GM12878 (cell line): ENCODE results near the gene SLC30A7. TPM values are rescaled to one million over a fixed set of nuclear protein-coding genes. Genes with fewer than 3 reads are reported as not detected.
"Not testable (repeated sequence)": the region's sequence is repeated elsewhere in the genome, so short reads cannot be mapped to it uniquely, and the experiment has no call there.

Source experiments
- ATAC-seq: fragments of 200-7000 bp; cut with Tn5 transposase; 3 replicates; pipeline ENCODE4 v1.9.1; 2020; ENCODE audit warnings: mild to moderate bottlenecking, moderate library complexity
- BruUV-seq: library from RNA; stranded (reverse); fragments of 400-500 nt; replicated peaks from 2 replicates; lab custom pipeline; 2021; lab: Mats Ljungman, UMichigan
- CTCF ChIA-PET: fragments of 300-600 bp; sonication (Branson Sonifier 250); formaldehyde crosslinking; extraction: SDS; loops from one replicate; lab custom pipeline; 2021; ENCODE audit warnings: inconsistent platforms; lab: Yijun Ruan, JAX
- POLR2A ChIA-PET: fragments of 350-600 bp; formaldehyde crosslinking; extraction: SDS; loops from one replicate; lab custom pipeline; 2021; ENCODE audit warnings: inconsistent platforms; lab: Charles Lee
- RAD21 ChIA-PET: fragments of 300-600 bp; sonication (Branson Sonifier 250); formaldehyde crosslinking; loops from one replicate; lab custom pipeline; 2023; ENCODE audit warnings: antibody characterized with exemption; ENCODE audit not compliant: unreplicated experiment; lab: Charles Lee
- SMC1A ChIA-PET: fragments of 300-600 bp; sonication (Branson Sonifier 250); formaldehyde crosslinking; loops from one replicate; lab custom pipeline; 2023; ENCODE audit not compliant: unreplicated experiment, uncharacterized antibody; lab: Charles Lee
- DNase-seq: peaks from one replicate; pipeline ENCODE4 v3.0.0-alpha.2; 2011; ENCODE audit warnings: low read depth, low spot score
- FAIRE-seq: peaks from 3 replicates; lab custom pipeline; 2011; peaks lifted over from hg19 to GRCh38; lab: Jason Lieb, UNC
- H2AFZ ChIP-seq: 2 replicates; pipeline ENCODE4 v1.6.0; 2011; ENCODE audit warnings: low read depth, low read length, control low read depth; ENCODE audit not compliant: control insufficient read depth
- H3K27ac ChIP-seq: 2 replicates; pipeline ENCODE4 v1.5.1; 2011; ENCODE audit warnings: control low read depth; ENCODE audit not compliant: control insufficient read depth, insufficient read depth
- H3K27me3 ChIP-seq, 2 experiments: replicated peaks in 1 of 2; 2 replicates each; pipeline versions ENCODE4 v1.6.0 to v1.6.1; 2011; ENCODE audit warnings: low read length in 1 of 2; ENCODE audit not compliant: control insufficient read depth in 2 of 2, insufficient read depth in 2 of 2
- H3K36me3 ChIP-seq, 2 experiments: 2 replicates each; pipeline ENCODE4 v1.5.1; 2011; ENCODE audit warnings: low read length in 1 of 2; ENCODE audit not compliant: control insufficient read depth in 2 of 2, insufficient read depth in 2 of 2
- H3K4me1 ChIP-seq: 2 replicates; pipeline ENCODE4 v1.6.1; 2011; ENCODE audit warnings: mild to moderate bottlenecking, low read length, moderate library complexity, mixed read lengths; ENCODE audit not compliant: control insufficient read depth, insufficient read depth
- H3K4me2 ChIP-seq: 2 replicates; pipeline ENCODE4 v1.6.0; 2011; ENCODE audit warnings: control low read depth; ENCODE audit not compliant: control insufficient read depth, insufficient read depth
- H3K4me3 ChIP-seq: fragments of 200-600 bp; sonication (generic); 2 replicates; pipeline ENCODE4 v1.5.1; 2016
- H3K79me2 ChIP-seq: 2 replicates; pipeline ENCODE4 v1.6.0; 2011; ENCODE audit warnings: low read length; ENCODE audit not compliant: control insufficient read depth, insufficient read depth
- H3K9ac ChIP-seq: 2 replicates; pipeline ENCODE4 v1.8.0; 2011; ENCODE audit warnings: low read length, control low read depth, mixed read lengths; ENCODE audit not compliant: control insufficient read depth, insufficient read depth
- H3K9me3 ChIP-seq: replicated peaks from 3 replicates; pipeline ENCODE4 v1.5.1; 2011; ENCODE audit warnings: mild to moderate bottlenecking, low read length; ENCODE audit not compliant: control insufficient read depth, insufficient read depth
- H4K20me1 ChIP-seq: 2 replicates; pipeline ENCODE4 v1.6.0; 2011; ENCODE audit not compliant: control insufficient read depth, insufficient read depth
- E4F1 ChIP-seq: fragments of 450-650 bp; IDR thresholded peaks from 2 replicates; pipeline ENCODE4 v1.6.1; 2018; ENCODE audit warnings: borderline replicate concordance, mild to moderate bottlenecking; ENCODE audit not compliant: partially characterized antibody
- WGBS: methylation state at CpG from one replicate; pipeline ENCODE4 v1.1.6; 2016; ENCODE audit warnings: low lambda C conversion rate; ENCODE audit not compliant: insufficient replicate concordance, insufficient coverage; ENCODE audit errors: missing lambda C conversion rate; 5-methylcytosine and 5-hydroxymethylcytosine counted together
- in situ Hi-C: fragments of 300-500 bp; cut with MboI; formaldehyde crosslinking; loops from 9 replicates; pipeline ENCODE4 v1.14.3; 2018; ENCODE audit warnings: mixed read lengths
- intact Hi-C: fragments of 100-400 bp; cut with micrococcal nuclease; formaldehyde crosslinking; loops from one replicate; pipeline ENCODE4 v1.14.2; 2022; ENCODE audit not compliant: unreplicated experiment
- polyA plus RNA-seq, 11 experiments: library from polyadenylated mRNA; depleted of rRNA in 4 of 11; unstranded in 6 of 11; stranded (reverse) in 5 of 11; fragments of >200 nt; fragmentation: Nextera tagmentation in 4 of 11; fragmentation: Illumina TruSeq in 1 of 11; extraction: Ambion mirVana in 4 of 11; extraction: Trizol in 1 of 11; gene quantifications; 1 replicate in 1 of 11; 2 replicates in 10 of 11; pipeline versions ENCODE4 v1.2.1 to v1.2.3, GENCODE V29; 2011 to 2016; ENCODE audit warnings: inconsistent platforms in 2 of 11, missing spikeins in 2 of 11, low read depth in 1 of 11
- total RNA-seq, 4 experiments: library from RNA; depleted of rRNA in 3 of 4; stranded (reverse); fragments of >200 nt in 3 of 4; fragmentation: Illumina TruSeq in 1 of 4; extraction: Trizol in 1 of 4; gene quantifications; 2 replicates each; pipeline versions ENCODE4 v1.2.1 to v1.2.3, GENCODE V29; 2013 to 2021
- TF ChIP-seq, protein P1 (sequence below): IDR thresholded peaks from 2 replicates; pipeline ENCODE4 v1.6.1; 2012; ENCODE audit warnings: improper control_type of control experiment, low read depth, low read length; ENCODE audit not compliant: insufficient replicate concordance
- TF ChIP-seq, protein P2 (sequence below): fragments of 450-650 bp; IDR thresholded peaks from 2 replicates; pipeline ENCODE4 v1.6.1; 2017; ENCODE audit warnings: mild to moderate bottlenecking, low read depth, inconsistent platforms; ENCODE audit not compliant: poor library complexity, severe bottlenecking

The SLC30A7 gene
- total and polyA plus RNA-seq, 10 of the 15 experiments (the other 5 are each of a cell fraction or from before 2014, with no cell fraction given): 4.4 to 23.3 (median 16.9) TPM

GRCh38 chr1:100943533-100943932 is 47.6 kb downstream of the SLC30A7 start:
- H3K9ac ChIP-seq: no peak overlapping the region
- H3K27me3 ChIP-seq: no peaks in the 10 kb centered on the region
- SMC1A ChIA-PET: interaction anchor here (0.6 to 4.4 kb wide), 5 partner anchors 9 to 38 kb away, joined by 3 to 17 read pairs (median 4); no protein-coding TSS in a partner anchor
- intact Hi-C loops (no loop called here), in situ Hi-C loops (no loop called here)
- no peak overlapping the region for H3K27ac ChIP-seq
- H3K4me3 ChIP-seq: no peak overlapping the region
- no peak for FAIRE-seq
- no peak for ATAC-seq
- RAD21 ChIA-PET: interaction anchor here (1.1 kb wide), 1 partner anchor 345 kb away, joined by 5 read pairs; no protein-coding TSS in a partner anchor
- peaks cover 3 to 14% of the 10 kb centered on the region in 2 experiments for H3K36me3 ChIP-seq
- H3K9me3 ChIP-seq: peaks cover 4% of the 10 kb centered on the region; the same call in 2 of the 3 replicates
- H3K79me2 ChIP-seq: no peaks in the 10 kb centered on the region; the same call in 1 of the 2 replicates
- H3K4me1 ChIP-seq: no peaks in the 10 kb centered on the region
- no peaks in the 10 kb centered on the region for H4K20me1 ChIP-seq
- no peak for DNase-seq
- POLR2A ChIA-PET: no interaction called here
- H2AFZ ChIP-seq: no peak overlapping the region
- CTCF ChIA-PET: interaction anchor here (1.1 to 2.8 kb wide), 3 partner anchors 12 to 343 kb away, joined by 3 to 10 read pairs (median 7); no protein-coding TSS in a partner anchor
- no TSS peak for BruUV-seq
- 100% methylated on average over 1 of the region's 1 CpG for WGBS
- no peak overlapping the region for H3K4me2 ChIP-seq
- TF ChIP-seq, protein P1, sequence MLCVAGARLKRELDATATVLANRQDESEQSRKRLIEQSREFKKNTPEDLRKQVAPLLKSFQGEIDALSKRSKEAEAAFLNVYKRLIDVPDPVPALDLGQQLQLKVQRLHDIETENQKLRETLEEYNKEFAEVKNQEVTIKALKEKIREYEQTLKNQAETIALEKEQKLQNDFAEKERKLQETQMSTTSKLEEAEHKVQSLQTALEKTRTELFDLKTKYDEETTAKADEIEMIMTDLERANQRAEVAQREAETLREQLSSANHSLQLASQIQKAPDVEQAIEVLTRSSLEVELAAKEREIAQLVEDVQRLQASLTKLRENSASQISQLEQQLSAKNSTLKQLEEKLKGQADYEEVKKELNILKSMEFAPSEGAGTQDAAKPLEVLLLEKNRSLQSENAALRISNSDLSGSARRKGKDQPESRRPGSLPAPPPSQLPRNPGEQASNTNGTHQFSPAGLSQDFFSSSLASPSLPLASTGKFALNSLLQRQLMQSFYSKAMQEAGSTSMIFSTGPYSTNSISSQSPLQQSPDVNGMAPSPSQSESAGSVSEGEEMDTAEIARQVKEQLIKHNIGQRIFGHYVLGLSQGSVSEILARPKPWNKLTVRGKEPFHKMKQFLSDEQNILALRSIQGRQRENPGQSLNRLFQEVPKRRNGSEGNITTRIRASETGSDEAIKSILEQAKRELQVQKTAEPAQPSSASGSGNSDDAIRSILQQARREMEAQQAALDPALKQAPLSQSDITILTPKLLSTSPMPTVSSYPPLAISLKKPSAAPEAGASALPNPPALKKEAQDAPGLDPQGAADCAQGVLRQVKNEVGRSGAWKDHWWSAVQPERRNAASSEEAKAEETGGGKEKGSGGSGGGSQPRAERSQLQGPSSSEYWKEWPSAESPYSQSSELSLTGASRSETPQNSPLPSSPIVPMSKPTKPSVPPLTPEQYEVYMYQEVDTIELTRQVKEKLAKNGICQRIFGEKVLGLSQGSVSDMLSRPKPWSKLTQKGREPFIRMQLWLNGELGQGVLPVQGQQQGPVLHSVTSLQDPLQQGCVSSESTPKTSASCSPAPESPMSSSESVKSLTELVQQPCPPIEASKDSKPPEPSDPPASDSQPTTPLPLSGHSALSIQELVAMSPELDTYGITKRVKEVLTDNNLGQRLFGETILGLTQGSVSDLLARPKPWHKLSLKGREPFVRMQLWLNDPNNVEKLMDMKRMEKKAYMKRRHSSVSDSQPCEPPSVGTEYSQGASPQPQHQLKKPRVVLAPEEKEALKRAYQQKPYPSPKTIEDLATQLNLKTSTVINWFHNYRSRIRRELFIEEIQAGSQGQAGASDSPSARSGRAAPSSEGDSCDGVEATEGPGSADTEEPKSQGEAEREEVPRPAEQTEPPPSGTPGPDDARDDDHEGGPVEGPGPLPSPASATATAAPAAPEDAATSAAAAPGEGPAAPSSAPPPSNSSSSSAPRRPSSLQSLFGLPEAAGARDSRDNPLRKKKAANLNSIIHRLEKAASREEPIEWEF: no peak
- TF ChIP-seq, protein P2, sequence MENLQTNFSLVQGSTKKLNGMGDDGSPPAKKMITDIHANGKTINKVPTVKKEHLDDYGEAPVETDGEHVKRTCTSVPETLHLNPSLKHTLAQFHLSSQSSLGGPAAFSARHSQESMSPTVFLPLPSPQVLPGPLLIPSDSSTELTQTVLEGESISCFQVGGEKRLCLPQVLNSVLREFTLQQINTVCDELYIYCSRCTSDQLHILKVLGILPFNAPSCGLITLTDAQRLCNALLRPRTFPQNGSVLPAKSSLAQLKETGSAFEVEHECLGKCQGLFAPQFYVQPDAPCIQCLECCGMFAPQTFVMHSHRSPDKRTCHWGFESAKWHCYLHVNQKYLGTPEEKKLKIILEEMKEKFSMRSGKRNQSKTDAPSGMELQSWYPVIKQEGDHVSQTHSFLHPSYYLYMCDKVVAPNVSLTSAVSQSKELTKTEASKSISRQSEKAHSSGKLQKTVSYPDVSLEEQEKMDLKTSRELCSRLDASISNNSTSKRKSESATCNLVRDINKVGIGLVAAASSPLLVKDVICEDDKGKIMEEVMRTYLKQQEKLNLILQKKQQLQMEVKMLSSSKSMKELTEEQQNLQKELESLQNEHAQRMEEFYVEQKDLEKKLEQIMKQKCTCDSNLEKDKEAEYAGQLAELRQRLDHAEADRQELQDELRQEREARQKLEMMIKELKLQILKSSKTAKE: no peak
- no peak for TF ChIP-seq E4F1
- TF ChIP-seq, all 136 proteins: peak for 0

DNA sequence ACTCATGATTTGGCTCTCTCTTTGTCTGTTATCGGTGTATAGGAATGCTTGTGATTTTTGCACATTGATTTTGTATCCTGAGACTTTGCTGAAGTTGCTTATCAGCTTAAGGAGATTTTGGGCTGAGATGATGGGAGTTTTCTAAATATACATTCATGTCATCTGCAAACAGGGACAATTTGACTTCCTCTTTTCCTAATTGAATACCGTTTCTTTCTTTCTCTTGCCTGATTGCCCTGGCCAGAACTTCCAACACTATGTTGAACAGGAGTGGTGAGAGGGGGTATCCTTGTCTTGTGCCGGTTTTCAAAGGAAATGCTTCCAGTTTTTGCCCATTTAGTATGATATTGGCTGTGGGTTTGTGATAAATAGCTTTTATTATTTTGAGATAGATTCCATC is 50.2 kb downstream of the SLC30A7 start:
- H3K27ac ChIP-seq, H3K27me3 ChIP-seq, H2AFZ ChIP-seq, intact Hi-C loops, H4K20me1 ChIP-seq, H3K79me2 ChIP-seq, H3K4me2 ChIP-seq, H3K9me3 ChIP-seq, DNase-seq, in situ Hi-C loops, H3K4me3 ChIP-seq, H3K9ac ChIP-seq, POLR2A ChIA-PET, FAIRE-seq, H3K4me1 ChIP-seq, ATAC-seq: not testable (repeated sequence)
- CTCF ChIA-PET: interaction anchor here (1.2 to 1.3 kb wide), 2 partner anchors 9 to 340 kb away, joined by 4 read pairs; no protein-coding TSS in a partner anchor
- WGBS: 86% methylated on average over 3 of the region's 3 CpGs
- H3K36me3 ChIP-seq: peaks cover 3 to 14% of the 10 kb centered on the region in 2 experiments; a peak in 3 of 4 replicates
- TSS peak; percentile 34 for BruUV-seq
- RAD21 ChIA-PET: interaction anchor here (0.7 kb wide), 1 partner anchor 143 kb away, joined by 3 read pairs; no protein-coding TSS in a partner anchor
- SMC1A ChIA-PET: interaction anchor here (0.6 to 1.3 kb wide), 2 partner anchors 9 to 37 kb away, joined by 3 to 6 read pairs; no protein-coding TSS in a partner anchor
